HEK293 (cell line): ENCODE measurements around the gene ETF1.

ENCODE experiments used
- AEBP2 ChIP-seq: fragments of 450-650 bp; formaldehyde crosslinking; IDR thresholded peaks from 2 replicates; pipeline ENCODE4 v1.5.1; 2016; ENCODE audit warnings: missing biosample characterization, missing genetic modification characterization, borderline replicate concordance
- EGR2 ChIP-seq: fragments of 450-650 bp; formaldehyde crosslinking; IDR thresholded peaks from 2 replicates; pipeline ENCODE4 v1.5.1; 2016; ENCODE audit warnings: low read depth, missing biosample characterization, missing genetic modification characterization
- ELK4 ChIP-seq: IDR thresholded peaks from 2 replicates; pipeline ENCODE4 v1.6.1; 2011; ENCODE audit warnings: mild to moderate bottlenecking, low read depth, low read length, borderline replicate concordance
- HOXD13 ChIP-seq: sonication (generic); formaldehyde crosslinking; IDR thresholded peaks from 2 replicates; pipeline ENCODE4 v1.8.0; 2022; ENCODE audit warnings: missing genetic modification reagents, borderline replicate concordance
- KLF10 ChIP-seq: fragments of 450-650 bp; IDR thresholded peaks from 2 replicates; pipeline ENCODE4 v1.5.1; 2018; ENCODE audit warnings: missing biosample characterization, mild to moderate bottlenecking, missing genetic modification characterization
- KLF8 ChIP-seq: fragments of 450-650 bp; formaldehyde crosslinking; IDR thresholded peaks from 2 replicates; pipeline ENCODE4 v1.5.1; 2016; ENCODE audit warnings: missing biosample characterization, missing genetic modification characterization
- PRDM1 ChIP-seq: fragments of 450-650 bp; formaldehyde crosslinking; IDR thresholded peaks from 2 replicates; pipeline ENCODE4; 2016; ENCODE audit warnings: missing biosample characterization, missing genetic modification characterization
- REST ChIP-seq: fragments of 450-650 bp; formaldehyde crosslinking; IDR thresholded peaks from 2 replicates; pipeline ENCODE4 v1.5.1; 2016; ENCODE audit warnings: missing biosample characterization, missing genetic modification characterization
- SCRT2 ChIP-seq: fragments of 450-650 bp; formaldehyde crosslinking; IDR thresholded peaks from 2 replicates; pipeline ENCODE4 v1.5.1; 2016; ENCODE audit warnings: missing biosample characterization, missing genetic modification characterization
- YY1 ChIP-seq: fragments of 450-650 bp; formaldehyde crosslinking; IDR thresholded peaks from 2 replicates; pipeline ENCODE4 v1.5.1; 2018; ENCODE audit warnings: missing biosample characterization, missing genetic modification characterization
- ZBTB26 ChIP-seq: fragments of 450-650 bp; formaldehyde crosslinking; optimal IDR thresholded peaks from 2 replicates; pipeline ENCODE3; 2016; ENCODE audit warnings: missing biosample characterization, mild to moderate bottlenecking, missing genetic modification characterization
- ZFHX2 ChIP-seq: fragments of 450-650 bp; formaldehyde crosslinking; conservative IDR thresholded peaks from 2 replicates; pipeline ENCODE4 v1.5.1; 2016; ENCODE audit warnings: missing biosample characterization, missing genetic modification characterization
- ZIC2 ChIP-seq: fragments of 450-650 bp; formaldehyde crosslinking; IDR thresholded peaks from 2 replicates; pipeline ENCODE4 v1.5.1; 2016; ENCODE audit warnings: missing biosample characterization, missing genetic modification characterization
- ZNF174 ChIP-seq: fragments of 450-650 bp; formaldehyde crosslinking; IDR thresholded peaks from 2 replicates; pipeline ENCODE4 v1.5.0; 2017; ENCODE audit warnings: missing biosample characterization, mild to moderate bottlenecking, missing genetic modification characterization
- ZNF18 ChIP-seq: fragments of 450-650 bp; formaldehyde crosslinking; IDR thresholded peaks from 2 replicates; pipeline ENCODE4 v1.5.1; 2016; ENCODE audit warnings: missing biosample characterization, missing genetic modification characterization
- ZNF341 ChIP-seq: fragments of 450-650 bp; formaldehyde crosslinking; IDR thresholded peaks from 2 replicates; pipeline ENCODE4; 2016; ENCODE audit warnings: low read depth, missing biosample characterization, missing genetic modification characterization
- ZNF366 ChIP-seq: fragments of 450-650 bp; formaldehyde crosslinking; conservative IDR thresholded peaks from 2 replicates; pipeline ENCODE4 v1.5.1; 2016; ENCODE audit warnings: missing biosample characterization, missing genetic modification characterization
- ZNF391 ChIP-seq: fragments of 450-650 bp; formaldehyde crosslinking; IDR thresholded peaks from 2 replicates; pipeline ENCODE4 v1.5.1; 2016; ENCODE audit warnings: low read depth, missing biosample characterization, missing genetic modification characterization, borderline replicate concordance
- ZNF513 ChIP-seq: fragments of 450-650 bp; IDR thresholded peaks from 2 replicates; pipeline ENCODE4 v1.5.1; 2018; ENCODE audit warnings: missing biosample characterization, missing genetic modification characterization
- ZNF521 ChIP-seq: fragments of 450-650 bp; formaldehyde crosslinking; IDR thresholded peaks from 2 replicates; pipeline ENCODE4 v1.5.1; 2017; ENCODE audit warnings: missing biosample characterization, mild to moderate bottlenecking, missing genetic modification characterization
- ZNF600 ChIP-seq: fragments of 450-650 bp; formaldehyde crosslinking; IDR thresholded peaks from 2 replicates; pipeline ENCODE4 v1.5.1; 2016; ENCODE audit warnings: missing biosample characterization, missing genetic modification characterization
- ZNF704 ChIP-seq: fragments of 450-650 bp; formaldehyde crosslinking; IDR thresholded peaks from 2 replicates; pipeline ENCODE4 v1.5.1; 2016; ENCODE audit warnings: missing biosample characterization, missing genetic modification characterization
- ZNF837 ChIP-seq: fragments of 450-650 bp; formaldehyde crosslinking; IDR thresholded peaks from 2 replicates; pipeline ENCODE4 v1.5.1; 2016; ENCODE audit warnings: missing biosample characterization, missing genetic modification characterization
- ZNF843 ChIP-seq: fragments of 450-650 bp; formaldehyde crosslinking; IDR thresholded peaks from 2 replicates; pipeline ENCODE4 v1.5.1; 2016; ENCODE audit warnings: missing biosample characterization, missing genetic modification characterization
- ZSCAN30 ChIP-seq: fragments of 450-650 bp; IDR thresholded peaks from 2 replicates; pipeline ENCODE4 v1.5.1; 2018; ENCODE audit warnings: missing biosample characterization, mild to moderate bottlenecking, missing genetic modification characterization, moderate library complexity
- ZXDB ChIP-seq: fragments of 450-650 bp; formaldehyde crosslinking; IDR thresholded peaks from 2 replicates; pipeline ENCODE4 v1.5.1; 2016; ENCODE audit warnings: missing biosample characterization, missing genetic modification characterization

ETF1 gene

GRCh38 chr5:138542956-138543729 lies at the start of gene ETF1 (continued):
- 0 out of 2 replicates have a peak, but pooled peaks have one; percentile 12 for TF ChIP-seq REST
- peak; percentile 37; the same call in 1 of the 2 replicates for TF ChIP-seq ZNF843 (tag by site-specific recombination)
- peak; percentile 83; the same call in 1 of the 2 replicates for TF ChIP-seq ELK4
- no peak for TF ChIP-seq AEBP2
- peak; percentile 78 for TF ChIP-seq ZSCAN30
- peak; percentile 80 for TF ChIP-seq ZIC2 (tag by site-specific recombination)
- TF ChIP-seq ZNF18 (tag by site-specific recombination): 0 out of 2 replicates have a peak, but pooled peaks have one; percentile 15
- 0 out of 2 replicates have a peak, but pooled peaks have one; percentile 19 for TF ChIP-seq ZNF837 (tag by site-specific recombination)
- peak; percentile 66 for TF ChIP-seq ZNF341 (tag by site-specific recombination)
- TF ChIP-seq PRDM1 (tag by site-specific recombination): no peak
- peak; percentile 71 for TF ChIP-seq ZFHX2 (tag by site-specific recombination)
- peak; percentile 54 for TF ChIP-seq SCRT2 (tag by site-specific recombination)
- TF ChIP-seq KLF10 (tag by site-specific recombination): peak; percentile 57; the same call in 1 of the 2 replicates
- peak; percentile 41 for TF ChIP-seq ZNF513 (tag by site-specific recombination)
- TF ChIP-seq ZNF521 (tag by site-specific recombination): no peak
- TF ChIP-seq ZNF600 (tag by site-specific recombination): peak; percentile 42; the same call in 1 of the 2 replicates
- TF ChIP-seq ZXDB (tag by site-specific recombination): peak; percentile 88
- TF ChIP-seq HOXD13 (CRISPR knock-in tag): no peak
- peak; percentile 67; the same call in 1 of the 2 replicates for TF ChIP-seq EGR2 (tag by site-specific recombination)
- TF ChIP-seq ZNF391 (tag by site-specific recombination): peak; percentile 89
- peak; percentile 90 for TF ChIP-seq KLF8 (tag by site-specific recombination)
- TF ChIP-seq ZNF366 (tag by site-specific recombination): peak; percentile 99
- TF ChIP-seq ZNF704 (tag by site-specific recombination): peak; percentile 73; the same call in 1 of the 2 replicates
- TF ChIP-seq YY1 (tag by site-specific recombination): peak; percentile 84
- TF ChIP-seq ZNF174 (tag by site-specific recombination): no peak
- TF ChIP-seq ZBTB26 (tag by site-specific recombination): peak; percentile 46
